COR-L47 (cell line): ENCODE data around the gene PCDHB13.
A peak's percentile ranks its signal among the peaks of the same experiment; 100 is the strongest.
"Not testable (repeated sequence)": the region's sequence is repeated elsewhere in the genome, so short reads cannot be mapped to it uniquely, and the experiment has no call there.

Experiments used
- DNase-seq: peaks from one replicate; lab custom pipeline; 2025; lab: John Stamatoyannopoulos, UW

The PCDHB13 gene

GRCh38 chr5:141201646-141202045, 12.1 kb upstream of the PCDHB13 start:
- DNase-seq: not testable (repeated sequence)

GRCh38 chr5:141208478-141208877, 5.2 kb upstream of the PCDHB13 start, which contains the start of gene PCDHB12:
Gene PCDHB12, plus strand, starts transcription at chr5:141208719. Its CDS starts 189 bp downstream, at chr5:141208908.
- peak; percentile 59 for DNase-seq

DNA sequence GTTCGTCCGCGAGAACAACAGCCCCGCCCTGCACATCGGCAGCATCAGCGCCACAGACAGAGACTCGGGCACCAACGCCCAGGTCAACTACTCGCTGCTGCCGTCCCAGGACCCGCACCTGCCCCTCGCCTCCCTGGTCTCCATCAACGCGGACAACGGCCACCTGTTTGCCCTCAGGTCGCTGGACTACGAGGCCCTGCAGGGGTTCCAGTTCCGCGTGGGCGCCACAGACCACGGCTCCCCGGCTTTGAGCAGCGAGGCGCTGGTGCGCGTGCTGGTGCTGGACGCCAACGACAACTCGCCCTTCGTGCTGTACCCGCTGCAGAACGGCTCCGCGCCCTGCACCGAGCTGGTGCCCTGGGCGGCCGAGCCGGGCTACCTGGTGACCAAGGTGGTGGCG, 3.4 kb upstream of the PCDHB13 start:
- DNase-seq: not testable (repeated sequence)

DNA sequence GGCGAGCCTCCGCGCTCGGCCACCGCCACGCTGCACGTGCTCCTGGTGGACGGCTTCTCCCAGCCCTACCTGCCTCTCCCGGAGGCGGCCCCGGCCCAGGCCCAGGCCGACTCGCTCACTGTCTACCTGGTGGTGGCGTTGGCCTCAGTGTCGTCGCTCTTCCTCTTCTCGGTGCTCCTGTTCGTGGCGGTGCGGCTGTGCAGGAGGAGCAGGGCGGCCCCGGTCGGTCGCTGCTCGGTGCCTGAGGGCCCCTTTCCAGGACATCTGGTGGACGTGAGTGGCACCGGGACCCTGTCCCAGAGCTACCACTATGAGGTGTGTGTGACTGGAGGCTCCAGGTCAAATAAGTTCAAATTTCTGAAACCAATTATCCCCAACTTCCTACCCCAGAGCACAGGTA, 2.9 kb upstream of the PCDHB13 start:
- DNase-seq: not testable (repeated sequence)

GRCh38 chr5:141214583-141214982, 864 bp downstream of the PCDHB13 start:
- not testable (repeated sequence) for DNase-seq

DNA sequence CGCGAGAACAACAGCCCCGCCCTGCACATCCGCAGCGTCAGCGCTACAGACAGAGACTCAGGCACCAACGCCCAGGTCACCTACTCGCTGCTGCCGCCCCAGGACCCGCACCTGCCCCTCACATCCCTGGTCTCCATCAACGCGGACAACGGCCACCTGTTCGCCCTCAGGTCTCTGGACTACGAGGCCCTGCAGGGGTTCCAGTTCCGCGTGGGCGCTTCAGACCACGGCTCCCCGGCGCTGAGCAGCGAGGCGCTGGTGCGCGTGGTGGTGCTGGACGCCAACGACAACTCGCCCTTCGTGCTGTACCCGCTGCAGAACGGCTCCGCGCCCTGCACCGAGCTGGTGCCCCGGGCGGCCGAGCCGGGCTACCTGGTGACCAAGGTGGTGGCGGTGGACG, 1.8 kb downstream of the PCDHB13 start:
- DNase-seq: not testable (repeated sequence)

- DNase-seq: not testable (repeated sequence)
Observed at GRCh38 chr5:141216035-141216434, 2.3 kb downstream of the PCDHB13 start.

DNA sequence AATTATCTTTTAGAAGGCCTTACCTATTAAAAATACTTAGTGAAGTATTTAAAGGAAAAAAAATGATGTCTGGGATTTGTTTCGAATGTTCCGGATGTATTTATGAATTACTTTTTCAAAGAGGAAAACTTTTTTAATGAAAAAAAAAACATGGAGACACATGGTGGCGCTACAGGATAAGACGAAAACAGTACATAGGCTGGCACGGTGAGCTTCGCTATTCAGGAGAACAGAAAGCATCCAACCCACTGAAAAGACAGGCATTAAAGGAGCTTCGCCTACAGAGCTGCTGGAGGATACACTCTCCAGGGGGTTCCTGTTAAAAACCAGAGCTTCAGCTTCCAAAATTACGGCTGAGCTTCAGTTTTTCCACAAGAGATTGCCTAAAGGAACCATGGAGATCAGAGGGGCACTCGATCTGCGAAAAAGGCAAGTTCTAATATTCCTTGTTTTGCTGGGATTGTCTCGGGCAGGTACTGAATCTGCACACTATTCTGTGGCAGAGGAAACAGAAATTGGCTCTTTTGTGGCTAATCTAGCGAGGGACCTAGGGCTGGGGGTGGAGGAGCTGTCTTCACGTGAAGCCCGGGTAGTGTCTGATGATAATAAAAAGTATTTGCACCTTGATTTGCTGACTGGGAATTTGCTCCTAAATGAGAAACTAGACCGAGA, 9.5 kb downstream of the PCDHB13 start, which contains the start of gene PCDHB14:
PCDHB14 (plus strand) TSS at position 232 of the 672 bp plus-strand sequence; CDS start at position 395, 163 bp downstream.
- DNase-seq: peak; percentile 44

DNA sequence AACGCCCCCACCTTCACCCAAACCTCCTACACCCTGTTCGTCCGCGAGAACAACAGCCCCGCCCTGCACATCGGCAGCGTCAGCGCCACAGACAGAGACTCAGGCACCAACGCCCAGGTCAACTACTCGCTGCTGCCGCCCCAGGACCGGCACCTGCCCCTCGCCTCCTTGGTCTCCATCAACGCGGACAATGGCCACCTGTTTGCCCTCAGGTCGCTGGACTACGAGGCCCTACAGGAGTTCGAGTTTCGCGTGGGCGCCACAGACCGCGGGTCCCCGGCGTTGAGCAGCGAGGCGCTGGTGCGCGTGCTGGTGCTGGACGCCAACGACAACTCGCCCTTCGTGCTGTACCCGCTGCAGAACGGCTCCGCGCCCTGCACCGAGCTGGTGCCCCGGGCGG, 11.1 kb downstream of the PCDHB13 start:
- DNase-seq: not testable (repeated sequence)

GRCh38 chr5:141225421-141225820, 11.7 kb downstream of the PCDHB13 start:
- DNase-seq: not testable (repeated sequence)

- DNase-seq: peak; percentile 55
Observed at GRCh38 chr5:141234109-141234667, 20.5 kb downstream of the PCDHB13 start.

DNA sequence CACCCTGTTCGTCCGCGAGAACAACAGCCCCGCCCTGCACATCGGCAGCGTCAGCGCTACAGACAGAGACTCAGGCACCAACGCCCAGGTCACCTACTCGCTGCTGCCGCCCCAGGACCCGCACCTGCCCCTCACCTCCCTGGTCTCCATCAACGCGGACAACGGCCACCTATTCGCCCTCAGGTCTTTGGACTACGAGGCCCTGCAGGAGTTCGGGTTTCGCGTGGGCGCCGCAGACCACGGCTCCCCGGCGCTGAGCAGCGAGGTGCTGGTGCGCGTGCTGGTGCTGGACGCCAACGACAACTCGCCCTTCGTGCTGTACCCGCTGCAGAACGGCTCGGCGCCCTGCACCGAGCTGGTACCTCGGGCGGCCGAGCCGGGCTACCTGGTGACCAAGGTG, 22.2 kb downstream of the PCDHB13 start:
- DNase-seq: not testable (repeated sequence)

- DNase-seq: no peak
Observed at GRCh38 chr5:141236516-141237313, 23.0 kb downstream of the PCDHB13 start.

DNA sequence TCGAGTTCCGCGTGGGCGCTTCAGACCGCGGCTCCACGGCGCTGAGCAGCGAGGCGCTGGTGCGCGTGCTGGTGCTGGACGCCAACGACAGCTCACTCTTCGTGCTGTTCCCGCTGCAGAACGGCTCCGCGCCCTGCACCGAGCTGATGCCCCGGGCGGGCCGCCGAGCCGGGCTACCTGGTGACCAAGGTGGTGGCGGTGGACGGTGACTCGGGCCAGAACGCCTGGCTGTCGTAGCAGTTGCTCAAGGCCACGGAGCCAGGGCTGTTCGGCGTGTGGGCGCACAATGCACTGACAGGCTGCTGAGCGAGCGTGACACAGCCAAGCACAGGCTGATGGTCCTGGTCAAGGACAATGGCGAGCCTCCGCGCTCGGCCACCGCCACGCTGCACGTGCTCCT, 27.8 kb downstream of the PCDHB13 start:
- DNase-seq: no peak

DNA sequence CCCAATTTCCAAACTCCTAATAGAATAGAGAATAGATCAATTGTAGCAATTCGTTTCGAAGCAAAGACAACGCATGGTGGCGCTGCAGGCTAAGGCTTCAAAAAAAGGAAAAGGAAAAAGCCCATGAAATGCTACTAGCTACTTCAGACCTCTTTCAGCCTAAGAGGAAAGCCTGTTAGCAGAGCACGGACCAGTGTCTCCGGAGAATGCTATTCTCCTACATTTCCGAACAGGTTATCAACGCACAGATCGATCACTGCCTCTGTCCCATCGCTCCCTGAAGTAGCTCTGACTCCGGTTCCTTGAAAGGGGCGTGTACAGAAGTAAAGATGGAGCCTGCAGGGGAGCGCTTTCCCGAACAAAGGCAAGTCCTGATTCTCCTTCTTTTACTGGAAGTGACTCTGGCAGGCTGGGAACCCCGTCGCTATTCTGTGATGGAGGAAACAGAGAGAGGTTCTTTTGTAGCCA, 31.6 kb downstream of the PCDHB13 start, which contains the start of gene PCDHB15:
PCDHB15 (plus strand) TSS at position 146 of the 468 bp plus-strand sequence; CDS start at position 330, 184 bp downstream.
- peak; percentile 25 for DNase-seq

DNA sequence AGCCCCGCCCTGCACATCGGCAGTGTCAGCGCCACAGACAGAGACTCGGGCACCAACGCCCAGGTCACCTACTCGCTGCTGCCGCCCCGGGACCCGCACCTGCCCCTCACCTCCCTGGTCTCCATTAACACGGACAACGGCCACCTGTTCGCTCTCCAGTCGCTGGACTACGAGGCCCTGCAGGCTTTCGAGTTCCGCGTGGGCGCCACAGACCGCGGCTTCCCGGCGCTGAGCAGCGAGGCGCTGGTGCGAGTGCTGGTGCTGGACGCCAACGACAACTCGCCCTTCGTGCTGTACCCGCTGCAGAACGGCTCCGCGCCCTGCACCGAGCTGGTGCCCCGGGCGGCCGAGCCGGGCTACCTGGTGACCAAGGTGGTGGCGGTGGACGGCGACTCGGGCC, 33.3 kb downstream of the PCDHB13 start:
- DNase-seq: not testable (repeated sequence)

DNA sequence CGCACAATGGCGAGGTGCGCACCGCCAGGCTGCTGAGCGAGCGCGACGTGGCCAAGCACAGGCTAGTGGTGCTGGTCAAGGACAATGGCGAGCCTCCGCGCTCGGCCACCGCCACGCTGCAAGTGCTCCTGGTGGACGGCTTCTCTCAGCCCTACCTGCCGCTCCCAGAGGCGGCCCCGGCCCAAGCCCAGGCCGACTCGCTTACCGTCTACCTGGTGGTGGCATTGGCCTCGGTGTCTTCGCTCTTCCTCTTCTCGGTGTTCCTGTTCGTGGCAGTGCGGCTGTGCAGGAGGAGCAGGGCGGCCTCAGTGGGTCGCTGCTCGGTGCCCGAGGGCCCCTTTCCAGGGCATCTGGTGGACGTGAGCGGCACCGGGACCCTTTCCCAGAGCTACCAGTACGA, 33.7 kb downstream of the PCDHB13 start:
- not testable (repeated sequence) for DNase-seq

DNA sequence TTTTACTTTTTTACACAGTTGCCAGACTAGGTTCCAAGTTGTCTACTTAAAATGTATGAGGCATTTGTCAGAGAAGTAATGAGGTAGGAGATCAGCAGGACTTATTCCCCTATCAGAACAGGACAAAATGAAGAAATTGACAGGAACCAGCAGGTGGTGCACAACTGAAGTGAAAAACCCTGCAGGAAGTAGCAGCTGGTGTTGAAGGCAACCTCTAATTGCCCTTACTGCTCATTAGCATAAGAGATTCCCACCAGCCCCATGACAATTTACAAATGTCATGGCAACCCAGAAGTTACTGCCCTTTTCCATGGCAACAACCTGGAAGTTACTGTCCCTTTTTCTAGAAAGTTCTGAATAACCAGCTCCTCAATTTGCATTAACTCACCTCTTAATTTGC, 36.9 kb downstream of the PCDHB13 start:
- DNase-seq: no peak

DNA sequence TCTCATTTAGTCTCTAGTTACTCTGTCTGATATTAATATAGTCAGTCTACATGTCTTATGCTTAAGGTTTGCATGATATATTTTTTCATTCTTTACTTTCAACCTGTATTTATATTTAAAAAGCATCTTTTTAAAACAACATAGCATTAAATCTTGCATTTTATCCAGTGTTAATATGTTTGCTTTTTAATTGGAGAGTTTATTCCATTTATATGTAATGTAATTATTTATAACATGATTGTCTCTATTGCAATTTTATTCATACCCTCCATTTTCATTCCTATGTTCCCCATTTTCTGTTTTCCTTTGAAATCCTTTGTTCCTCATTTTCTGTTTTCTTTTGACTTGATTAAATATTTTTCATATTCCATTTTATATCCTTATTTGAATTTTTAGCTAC, 44.7 kb downstream of the PCDHB13 start:
- DNase-seq: no peak

DNA sequence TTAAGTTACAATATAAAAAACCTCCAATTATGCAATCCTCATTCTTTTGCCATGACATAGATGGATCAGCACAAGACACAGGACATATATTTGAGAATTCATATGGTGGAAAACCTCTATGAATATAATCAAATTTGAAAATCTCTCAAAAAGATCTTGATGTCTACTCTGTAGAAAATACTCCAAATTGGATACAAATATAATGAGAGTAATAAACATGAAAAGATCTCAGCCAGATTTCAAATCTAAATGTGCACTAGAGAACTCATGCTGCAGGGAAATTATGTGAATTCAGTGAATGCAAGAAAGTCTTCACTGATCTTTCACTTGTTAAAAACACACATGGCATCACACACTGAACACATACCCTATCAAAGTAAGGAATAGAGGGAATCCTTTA, 45.2 kb downstream of the PCDHB13 start:
- DNase-seq: no peak

DNA sequence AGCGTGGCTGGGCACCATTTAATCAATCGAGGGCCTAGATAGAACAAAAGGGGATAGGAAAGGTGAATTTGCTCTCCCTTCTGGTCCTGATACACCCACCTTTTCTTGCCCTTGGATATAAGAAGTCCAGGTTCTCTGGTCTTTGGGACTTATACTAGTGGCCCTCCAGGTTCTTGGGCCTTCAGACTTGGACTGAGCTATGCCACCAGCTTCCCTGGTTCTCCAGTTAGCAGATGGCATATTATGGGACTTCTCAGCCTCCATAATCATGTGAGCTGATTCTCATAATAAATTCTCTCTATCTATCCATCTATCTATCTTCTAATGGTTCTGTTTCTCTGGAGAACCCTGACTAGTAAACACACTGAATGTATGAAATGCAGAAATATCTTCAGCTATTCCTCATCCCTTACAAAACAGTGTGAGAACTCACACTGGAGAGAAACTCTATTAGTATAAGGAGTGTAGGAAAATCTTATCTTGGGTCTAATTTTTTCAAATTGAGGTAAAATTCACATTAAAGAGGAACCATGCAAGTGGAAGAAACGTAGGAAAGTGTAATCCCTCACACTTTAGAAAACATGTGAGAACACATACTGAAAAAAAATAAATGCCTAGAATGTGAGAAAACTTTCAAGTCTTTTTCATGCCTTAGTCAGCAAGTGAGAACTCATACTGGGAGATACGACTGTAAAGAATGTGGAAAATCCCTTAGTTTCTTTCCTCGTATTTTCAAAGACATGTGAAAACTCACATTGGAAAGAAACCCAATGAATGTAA, 46.9 kb downstream of the PCDHB13 start:
- no peak for DNase-seq

GRCh38 chr5:141261238-141261546, 47.5 kb downstream of the PCDHB13 start:
- no peak for DNase-seq
